Measurements from ENCODE around the gene CDC26. TPM values are rescaled to one million over a fixed set of nuclear protein-coding genes. Genes with fewer than 3 reads are reported as not detected.

The CDC26 gene
- 41.1 TPM for polyA plus RNA-seq (2013, experiment 1 of 2)
- 41.9 TPM for polyA plus RNA-seq (2013, experiment 2 of 2)

DNA sequence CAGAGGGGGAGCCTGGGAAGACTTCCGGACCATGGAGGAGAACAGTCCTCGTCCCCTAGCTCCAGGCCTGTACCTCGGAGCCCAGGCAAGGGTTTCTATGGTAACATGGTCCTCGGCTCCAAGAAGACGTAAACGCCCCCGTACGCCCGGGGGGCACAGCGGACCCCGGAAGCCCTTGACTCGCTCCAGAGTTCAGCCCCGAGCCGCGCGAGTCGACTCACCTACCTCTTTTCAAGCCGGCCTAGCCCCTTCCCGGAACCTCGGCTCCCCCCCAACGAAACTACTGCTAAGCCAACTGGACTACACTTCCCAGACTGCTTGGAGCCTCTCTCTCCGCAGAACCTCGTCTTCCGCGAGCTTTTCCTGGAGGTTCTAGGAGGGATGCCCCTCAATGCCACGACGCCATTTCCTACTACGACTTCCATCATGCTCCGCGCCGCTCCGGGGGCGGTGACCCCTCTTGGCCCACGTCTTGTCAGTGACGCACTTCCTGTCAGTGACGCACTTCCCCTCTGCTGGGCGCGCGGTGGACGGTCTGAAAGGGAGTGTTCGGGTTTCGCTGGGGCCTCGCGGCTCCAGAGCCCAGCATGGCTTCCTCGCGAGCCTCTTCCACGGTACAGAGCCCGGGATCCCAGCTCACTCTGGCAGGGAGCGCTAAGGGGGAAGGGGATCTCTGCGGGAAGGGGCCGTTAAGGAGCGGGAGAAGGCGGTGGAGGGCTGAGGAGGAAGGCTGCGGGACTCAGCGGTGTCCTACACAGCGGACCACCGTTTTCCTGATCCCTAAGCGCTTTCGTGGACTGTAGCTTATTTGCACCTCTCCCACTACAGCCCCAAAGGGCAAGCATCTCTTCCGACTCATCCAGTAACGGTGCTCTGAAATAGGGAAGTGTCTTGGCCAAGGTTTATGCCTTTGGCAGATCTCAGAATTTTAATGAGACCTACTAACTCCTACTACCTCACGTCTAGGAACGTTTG lies at the start of gene CDC26, which contains the start of gene PRPF4:
Gene CDC26 (minus strand): TSS at position 416 of the 975 bp plus-strand sequence. CDS start 3,065 bp downstream, outside the sequence.
Gene PRPF4 (plus strand): TSS at position 502 of the 975 bp plus-strand sequence. CDS start 86 bp downstream, at position 588.
- H2BK5ac ChIP-seq (ENCODE audit: low read depth, low read length, poor library complexity, severe bottlenecking), result peak within 1 kb of the TSS; percentile 34
- peak within 1 kb of the TSS; percentile 98 for H3K9ac ChIP-seq (ENCODE audit: low read length)
- no peaks in the 10 kb centered on the region for H3K4me1 ChIP-seq (ENCODE audit: control insufficient read depth, insufficient read depth, low read depth, low read length)
- no peak within 1 kb of the TSS for H3K23ac ChIP-seq (ENCODE audit: low read length in 2 of 2)
- WGBS, result under 1% methylated on average over 52 of the region's 63 CpGs
- H2AK5ac ChIP-seq (ENCODE audit: low read length, severe bottlenecking), result peak within 1 kb of the TSS; percentile 6
- H3K9me3 ChIP-seq (ENCODE audit: control insufficient read depth, low read length), result no peaks in the 10 kb centered on the region
- peak; percentile 99 for DNase-seq
- peak within 1 kb of the TSS; percentile 92 for H4K8ac ChIP-seq (ENCODE audit: low read length)
- peaks cover 23 to 62% of the 10 kb centered on the region in 2 experiments for H3K36me3 ChIP-seq (ENCODE audit: control insufficient read depth in 1 of 2, insufficient read depth in 2 of 2, low read depth in 1 of 2, low read length in 2 of 2)
- peaks cover 23% of the 10 kb centered on the region for H3K79me1 ChIP-seq (replicated peaks; ENCODE audit: low read length, poor library complexity, severe bottlenecking)
- peak within 1 kb of the TSS; percentile 82 to 98 for H3K4me3 ChIP-seq (ENCODE audit: insufficient read depth in 1 of 2, low read depth in 1 of 2, low read length in 2 of 2)
- peak within 1 kb of the TSS in 1 of 2 experiments; percentile 22 for H3K4ac ChIP-seq (ENCODE audit: low read depth in 1 of 2, low read length in 2 of 2)
- peak within 1 kb of the TSS; percentile 84 for H2BK15ac ChIP-seq (ENCODE audit: low read depth, poor library complexity, severe bottlenecking)
- H3K14ac ChIP-seq (ENCODE audit: low read length in 2 of 2), result peak within 1 kb of the TSS in 1 of 2 experiments; percentile 63
- peak within 1 kb of the TSS; percentile 84 for H3K27ac ChIP-seq (ENCODE audit: low read length, poor library complexity, severe bottlenecking)
- peak within 1 kb of the TSS in 1 of 2 experiments; percentile 31 for H2BK12ac ChIP-seq (ENCODE audit: low read length in 2 of 2)
- H3K4me2 ChIP-seq (ENCODE audit: low read length, poor library complexity, severe bottlenecking), result peak within 1 kb of the TSS; percentile 95
- H4K91ac ChIP-seq (ENCODE audit: low read length), result peak within 1 kb of the TSS; percentile 56
- H3K18ac ChIP-seq (ENCODE audit: low read depth in 1 of 2, low read length in 2 of 2), result peak within 1 kb of the TSS; percentile 25 to 72
- H3K27me3 ChIP-seq (ENCODE audit: control insufficient read depth in 1 of 2, insufficient read depth in 1 of 2, low read length in 2 of 2), result no peaks in the 10 kb centered on the region
- H2AFZ ChIP-seq (ENCODE audit: low read depth, low read length), result peak within 1 kb of the TSS; percentile 51
- peak within 1 kb of the TSS; percentile 23 for H2BK120ac ChIP-seq (ENCODE audit: low read depth, low read length)

DNA sequence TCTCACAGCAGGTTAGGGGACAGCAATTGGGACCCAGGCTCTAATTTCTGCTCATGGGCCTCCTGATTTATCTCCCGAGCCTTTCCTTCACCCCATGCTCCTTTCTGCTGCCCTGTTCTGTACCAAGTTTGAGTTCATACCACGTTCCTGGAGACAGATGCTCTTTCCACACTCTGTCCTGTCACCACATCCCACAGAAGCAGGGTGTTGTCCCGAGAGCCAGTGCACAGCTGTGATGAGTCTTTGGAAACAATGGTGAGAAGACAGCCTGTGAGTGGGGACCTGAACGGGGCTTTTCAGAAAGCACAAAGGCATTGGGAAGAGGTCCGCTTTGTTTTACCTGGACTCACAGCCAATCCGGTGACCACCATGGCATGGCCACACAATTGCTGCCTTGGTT lies 47.3 kb upstream of the CDC26 start:
- DNase-seq, result no peak
- Histone ChIP-seq H3K79me1 (replicated peaks; ENCODE audit: low read length, poor library complexity, severe bottlenecking) (no peaks in the 10 kb centered on the region), H2BK12ac (ENCODE audit: low read length in 2 of 2) (no peak overlapping the region), H2BK120ac (ENCODE audit: low read depth, low read length) (no peak overlapping the region), H3K27me3 (ENCODE audit: control insufficient read depth in 1 of 2, insufficient read depth in 1 of 2, low read length in 2 of 2) (peaks cover 0 to 13% of the 10 kb centered on the region in 2 experiments), H3K9ac (ENCODE audit: low read length) (no peak overlapping the region), H3K27ac (ENCODE audit: low read length, poor library complexity, severe bottlenecking) (no peak overlapping the region), H3K23ac (ENCODE audit: low read length in 2 of 2) (no peak overlapping the region), H3K14ac (ENCODE audit: low read length in 2 of 2) (no peak overlapping the region), H3K4ac (ENCODE audit: low read depth in 1 of 2, low read length in 2 of 2) (no peak overlapping the region), H3K4me3 (ENCODE audit: insufficient read depth in 1 of 2, low read depth in 1 of 2, low read length in 2 of 2) (no peak overlapping the region), H4K8ac (ENCODE audit: low read length) (no peak overlapping the region), H2BK15ac (ENCODE audit: low read depth, poor library complexity, severe bottlenecking) (no peak overlapping the region), H2AK5ac (ENCODE audit: low read length, severe bottlenecking) (no peak overlapping the region), H3K18ac (ENCODE audit: low read depth in 1 of 2, low read length in 2 of 2) (no peak overlapping the region), H2BK5ac (ENCODE audit: low read depth, low read length, poor library complexity, severe bottlenecking) (no peak overlapping the region), H3K4me2 (ENCODE audit: low read length, poor library complexity, severe bottlenecking) (no peak overlapping the region), H3K4me1 (ENCODE audit: control insufficient read depth, insufficient read depth, low read depth, low read length) (no peaks in the 10 kb centered on the region), H3K36me3 (ENCODE audit: control insufficient read depth in 1 of 2, insufficient read depth in 2 of 2, low read depth in 1 of 2, low read length in 2 of 2) (peaks cover 0 to 46% of the 10 kb centered on the region in 2 experiments), H4K91ac (ENCODE audit: low read length) (no peak overlapping the region), H3K9me3 (ENCODE audit: control insufficient read depth, low read length) (no peaks in the 10 kb centered on the region), H2AFZ (ENCODE audit: low read depth, low read length) (no peak overlapping the region)
- 84% methylated on average over 6 of the region's 6 CpGs for WGBS

DNA sequence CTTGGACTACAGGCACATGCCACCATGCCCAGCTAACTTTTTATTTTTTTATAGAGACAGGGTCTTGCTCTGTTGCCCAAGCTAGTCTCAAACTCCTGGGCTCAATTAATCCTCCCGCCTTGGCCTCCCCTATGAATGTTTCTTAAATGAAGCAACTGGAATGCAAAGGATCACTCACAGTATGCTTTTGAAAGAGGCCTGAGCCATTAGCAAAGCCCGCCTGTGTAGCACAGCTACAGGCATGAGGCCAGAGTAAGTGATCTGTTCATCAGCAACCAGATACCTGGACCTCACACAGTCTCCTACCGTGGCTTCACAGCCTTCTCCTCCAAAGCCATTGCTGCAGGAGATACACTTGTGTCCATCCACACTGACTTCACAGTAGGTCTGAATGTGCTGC lies 44.7 kb upstream of the CDC26 start:
- Histone ChIP-seq H3K4me2 (ENCODE audit: low read length, poor library complexity, severe bottlenecking) (no peak overlapping the region), H3K9me3 (ENCODE audit: control insufficient read depth, low read length) (no peaks in the 10 kb centered on the region), H3K27me3 (ENCODE audit: control insufficient read depth in 1 of 2, insufficient read depth in 1 of 2, low read length in 2 of 2) (peaks cover 0 to 13% of the 10 kb centered on the region in 2 experiments), H2BK12ac (ENCODE audit: low read length in 2 of 2) (no peak overlapping the region), H3K18ac (ENCODE audit: low read depth in 1 of 2, low read length in 2 of 2) (no peak overlapping the region), H2BK15ac (ENCODE audit: low read depth, poor library complexity, severe bottlenecking) (no peak overlapping the region), H3K9ac (ENCODE audit: low read length) (no peak overlapping the region), H3K27ac (ENCODE audit: low read length, poor library complexity, severe bottlenecking) (no peak overlapping the region), H3K4ac (ENCODE audit: low read depth in 1 of 2, low read length in 2 of 2) (no peak overlapping the region), H2BK120ac (ENCODE audit: low read depth, low read length) (no peak overlapping the region), H3K36me3 (ENCODE audit: control insufficient read depth in 1 of 2, insufficient read depth in 2 of 2, low read depth in 1 of 2, low read length in 2 of 2) (peaks cover 0 to 55% of the 10 kb centered on the region in 2 experiments), H3K4me3 (ENCODE audit: insufficient read depth in 1 of 2, low read depth in 1 of 2, low read length in 2 of 2) (no peak overlapping the region), H3K4me1 (ENCODE audit: control insufficient read depth, insufficient read depth, low read depth, low read length) (no peaks in the 10 kb centered on the region), H4K8ac (ENCODE audit: low read length) (no peak overlapping the region), H3K79me1 (replicated peaks; ENCODE audit: low read length, poor library complexity, severe bottlenecking) (no peaks in the 10 kb centered on the region), H3K23ac (ENCODE audit: low read length in 2 of 2) (no peak overlapping the region), H2BK5ac (ENCODE audit: low read depth, low read length, poor library complexity, severe bottlenecking) (no peak overlapping the region), H4K91ac (ENCODE audit: low read length) (no peak overlapping the region), H2AK5ac (ENCODE audit: low read length, severe bottlenecking) (no peak overlapping the region), H2AFZ (ENCODE audit: low read depth, low read length) (no peak overlapping the region), H3K14ac (ENCODE audit: low read length in 2 of 2) (no peak overlapping the region)
- over 99% methylated on average over 3 of the region's 3 CpGs for WGBS
- no peak for DNase-seq

DNA sequence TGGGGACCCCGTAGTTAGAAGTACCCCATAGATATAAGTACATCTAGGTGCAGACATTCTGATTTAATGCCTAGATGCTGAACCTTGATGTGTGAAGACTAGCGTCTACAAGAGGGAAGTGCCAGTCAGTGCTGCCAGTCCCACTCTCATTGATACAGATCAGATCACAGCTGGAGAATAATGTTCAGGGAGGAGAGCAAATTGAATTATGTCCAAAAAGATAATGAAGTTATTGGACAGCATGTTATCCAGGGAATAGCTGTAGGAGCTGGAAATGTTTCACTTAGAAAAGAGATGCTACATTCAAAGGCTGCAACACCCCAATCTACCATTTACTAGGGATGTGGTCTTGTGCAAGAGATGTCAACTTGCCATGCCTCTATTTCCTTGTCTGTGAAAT lies 43.7 kb upstream of the CDC26 start:
- WGBS, result 61% methylated on average over 2 of the region's 2 CpGs
- H4K8ac ChIP-seq (ENCODE audit: low read length), result no peak overlapping the region
- no peak overlapping the region for H3K14ac ChIP-seq (ENCODE audit: low read length in 2 of 2)
- H2AFZ ChIP-seq (ENCODE audit: low read depth, low read length), result no peak overlapping the region
- H3K4ac ChIP-seq (ENCODE audit: low read depth in 1 of 2, low read length in 2 of 2), result no peak overlapping the region
- H3K18ac ChIP-seq (ENCODE audit: low read depth in 1 of 2, low read length in 2 of 2), result no peak overlapping the region
- no peak overlapping the region for H2BK120ac ChIP-seq (ENCODE audit: low read depth, low read length)
- no peak overlapping the region for H4K91ac ChIP-seq (ENCODE audit: low read length)
- no peaks in the 10 kb centered on the region for H3K4me1 ChIP-seq (ENCODE audit: control insufficient read depth, insufficient read depth, low read depth, low read length)
- H3K27me3 ChIP-seq (ENCODE audit: control insufficient read depth in 1 of 2, insufficient read depth in 1 of 2, low read length in 2 of 2), result peaks cover 0 to 13% of the 10 kb centered on the region in 2 experiments
- H3K9ac ChIP-seq (ENCODE audit: low read length), result no peak overlapping the region
- no peak overlapping the region for H3K23ac ChIP-seq (ENCODE audit: low read length in 2 of 2)
- no peak overlapping the region for H3K4me3 ChIP-seq (ENCODE audit: insufficient read depth in 1 of 2, low read depth in 1 of 2, low read length in 2 of 2)
- H3K27ac ChIP-seq (ENCODE audit: low read length, poor library complexity, severe bottlenecking), result no peak overlapping the region
- H3K4me2 ChIP-seq (ENCODE audit: low read length, poor library complexity, severe bottlenecking), result no peak overlapping the region
- no peak overlapping the region for H2AK5ac ChIP-seq (ENCODE audit: low read length, severe bottlenecking)
- H2BK12ac ChIP-seq (ENCODE audit: low read length in 2 of 2), result no peak overlapping the region
- H2BK5ac ChIP-seq (ENCODE audit: low read depth, low read length, poor library complexity, severe bottlenecking), result no peak overlapping the region
- peaks cover 0 to 55% of the 10 kb centered on the region in 2 experiments for H3K36me3 ChIP-seq (ENCODE audit: control insufficient read depth in 1 of 2, insufficient read depth in 2 of 2, low read depth in 1 of 2, low read length in 2 of 2)
- H2BK15ac ChIP-seq (ENCODE audit: low read depth, poor library complexity, severe bottlenecking), result no peak overlapping the region
- DNase-seq, result no peak
- no peaks in the 10 kb centered on the region for H3K79me1 ChIP-seq (replicated peaks; ENCODE audit: low read length, poor library complexity, severe bottlenecking)
- no peaks in the 10 kb centered on the region for H3K9me3 ChIP-seq (ENCODE audit: control insufficient read depth, low read length)
